Activated T-helper 2 cell treated with anti-CD3 and anti-CD28 coated beads, Interferon-gamma antibody, Interleukin-2, Interleukin-4, amounts not matched to agents 10 μg/mL and 5 μg/mL and 100 μg/mL, durations not matched to agents 14 hours and 24 hours and 36 hours (primary cell): Measurements from ENCODE around the gene TRAPPC3. TPM values are rescaled to one million over a fixed set of nuclear protein-coding genes. Genes with fewer than 3 reads are reported as not detected.
"Not testable (repeated sequence)": the region's sequence is repeated elsewhere in the genome, so short reads cannot be mapped to it uniquely, and the experiment has no call there.

ENCODE experiments used
- DNase-seq: peaks from one replicate; pipeline ENCODE4 v3.0.0; 2021; ENCODE audit warnings: low spot score
- H3K27ac Mint-ChIP-seq: one replicate; pipeline ENCODE4 v1.8.0; 2021; ENCODE audit warnings: mixed read lengths
- H3K27me3 Mint-ChIP-seq: one replicate; pipeline ENCODE4 v1.8.0; 2021; ENCODE audit warnings: low read depth, mixed read lengths
- H3K36me3 Mint-ChIP-seq: one replicate; pipeline ENCODE4 v1.8.0; 2021; ENCODE audit warnings: low read depth, mixed read lengths
- H3K4me1 Mint-ChIP-seq: one replicate; pipeline ENCODE4 v1.8.0; 2021; ENCODE audit warnings: low read depth, mixed read lengths
- H3K4me3 Mint-ChIP-seq: one replicate; pipeline ENCODE4 v1.8.0; 2021; ENCODE audit warnings: low read depth, mild to moderate bottlenecking, moderate library complexity, mixed read lengths
- H3K9me3 Mint-ChIP-seq: one replicate; pipeline ENCODE4 v1.8.0; 2021; ENCODE audit warnings: mixed read lengths
- intact Hi-C: fragments of 100-400 bp; cut with micrococcal nuclease; formaldehyde crosslinking; loops from one replicate; pipeline ENCODE4 v1.15.1; 2023
- total RNA-seq: library from RNA; stranded (reverse); gene quantifications from 2 replicates; pipeline ENCODE4 v1.2.3, GENCODE V29; 2022

Gene TRAPPC3
- 68.4 and 71.5 TPM in 2 replicates for total RNA-seq

GRCh38 chr1:36149237-36149972 lies at the start of gene TRAPPC3:
Gene TRAPPC3 (minus strand): TSS chr1:36149486. CDS start chr1:36149378, 108 bp downstream.
- peaks cover 3% of the 10 kb centered on the region for H3K9me3 Mint-ChIP-seq
- peaks cover 15% of the 10 kb centered on the region for H3K36me3 Mint-ChIP-seq
- H3K27ac Mint-ChIP-seq = peak within 1 kb of the TSS; percentile 94
- H3K4me1 Mint-ChIP-seq = peaks cover 50% of the 10 kb centered on the region
- peak; percentile 99 for DNase-seq
- H3K4me3 Mint-ChIP-seq = peak within 1 kb of the TSS; percentile 92
- H3K27me3 Mint-ChIP-seq = no peaks in the 10 kb centered on the region
- intact Hi-C loops = loop anchor here (1.0 to 2.0 kb wide), 6 partner anchors 12 to 157 kb away; partner anchors contain the start of genes SH3D21 and THRAP3

DNA sequence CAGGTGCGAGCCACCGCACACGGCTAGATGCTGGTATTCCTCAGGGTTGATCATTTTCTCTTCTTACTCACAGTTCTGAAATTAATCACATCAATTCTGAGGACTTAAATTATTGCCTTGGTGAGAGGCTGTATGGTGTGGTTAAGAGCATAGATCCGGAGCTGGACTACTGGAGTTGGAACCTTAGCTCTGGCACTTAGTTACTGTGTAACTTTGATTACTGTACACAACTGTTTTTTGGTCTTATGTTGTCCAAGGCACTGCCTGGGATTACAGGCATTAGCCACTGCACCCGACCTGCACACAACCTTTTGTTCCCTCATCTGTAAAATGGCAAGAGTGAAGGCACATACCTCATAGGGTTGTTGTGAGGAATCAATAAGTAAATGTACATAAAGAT lies 49.4 kb upstream of the TRAPPC3 start:
- Mint-ChIP-seq H3K27ac (no peak overlapping the region), H3K4me3 (no peak overlapping the region), H3K27me3 (peaks cover 4% of the 10 kb centered on the region), H3K4me1 (no peaks in the 10 kb centered on the region), H3K9me3 (no peaks in the 10 kb centered on the region), H3K36me3 (no peaks in the 10 kb centered on the region)
- intact Hi-C loops = no loop called here
- DNase-seq = no peak

- H3K36me3 Mint-ChIP-seq, H3K9me3 Mint-ChIP-seq, H3K4me1 Mint-ChIP-seq, H3K27ac Mint-ChIP-seq, H3K4me3 Mint-ChIP-seq, H3K27me3 Mint-ChIP-seq, DNase-seq, intact Hi-C loops: not testable (repeated sequence)
Measured at GRCh38 chr1:36196805-36197204, 47.5 kb upstream of the TRAPPC3 start.

DNA sequence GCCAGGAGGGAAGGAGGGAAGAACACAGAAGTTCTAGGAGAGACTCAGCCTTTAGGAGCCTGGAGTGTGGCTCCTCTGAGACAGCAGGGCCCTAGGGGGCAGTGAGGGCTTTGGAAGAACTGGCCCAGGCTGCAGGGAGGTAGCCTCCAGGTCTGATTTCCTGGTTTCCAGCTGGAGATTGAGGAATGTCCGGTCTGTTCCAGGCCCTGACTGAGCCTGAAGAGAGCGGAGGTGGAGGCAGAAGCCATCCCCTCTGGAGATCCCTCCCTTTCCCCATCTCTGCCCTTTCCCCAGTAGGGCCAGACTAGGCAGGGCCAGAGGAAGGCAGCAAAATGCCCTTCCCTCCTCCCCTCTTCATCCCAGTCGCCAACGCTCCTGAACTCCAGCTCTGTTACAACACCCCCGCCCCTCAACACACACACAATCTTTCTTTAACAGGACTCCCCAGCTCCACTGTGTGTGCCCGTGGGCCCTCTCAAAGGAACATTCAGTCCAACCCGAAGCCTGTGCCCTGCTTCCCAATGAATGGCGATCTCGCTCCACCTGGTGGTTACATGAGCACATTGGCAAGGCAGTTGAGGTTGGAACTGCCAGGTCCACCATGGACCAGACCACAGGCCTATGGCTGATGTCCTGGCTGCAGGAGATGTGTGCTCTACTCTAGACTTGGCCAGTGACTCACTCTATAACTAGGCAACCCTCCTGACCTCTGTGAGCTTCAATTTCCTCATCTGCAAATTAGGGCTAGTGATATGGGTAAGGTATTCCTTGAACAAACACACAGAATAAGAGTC lies 38.7 kb upstream of the TRAPPC3 start:
- H3K9me3 Mint-ChIP-seq = no peaks in the 10 kb centered on the region
- H3K27ac Mint-ChIP-seq = peak overlapping the region; percentile 70
- H3K27me3 Mint-ChIP-seq = no peaks in the 10 kb centered on the region

GRCh38 chr1:36183309-36183856 lies 34.1 kb upstream of the TRAPPC3 start:
- intact Hi-C loops = no loop called here
- Mint-ChIP-seq H3K27me3 (no peaks in the 10 kb centered on the region), H3K9me3 (no peaks in the 10 kb centered on the region), H3K36me3 (peaks cover 27% of the 10 kb centered on the region), H3K4me1 (peaks cover 5% of the 10 kb centered on the region), H3K4me3 (no peak overlapping the region), H3K27ac (no peak overlapping the region)
- DNase-seq = no peak

More for the DNA sequence above, 38.7 kb upstream of the TRAPPC3 start:
- Mint-ChIP-seq H3K36me3 (no peaks in the 10 kb centered on the region), H3K4me3 (no peak overlapping the region), H3K4me1 (peaks cover 5% of the 10 kb centered on the region)
- intact Hi-C loops = loop anchor here (1.0 to 5.0 kb wide), 4 partner anchors 34 to 97 kb away; partner anchors contain the start of genes THRAP3 and TRAPPC3
- peak; percentile 69 for DNase-seq

DNA sequence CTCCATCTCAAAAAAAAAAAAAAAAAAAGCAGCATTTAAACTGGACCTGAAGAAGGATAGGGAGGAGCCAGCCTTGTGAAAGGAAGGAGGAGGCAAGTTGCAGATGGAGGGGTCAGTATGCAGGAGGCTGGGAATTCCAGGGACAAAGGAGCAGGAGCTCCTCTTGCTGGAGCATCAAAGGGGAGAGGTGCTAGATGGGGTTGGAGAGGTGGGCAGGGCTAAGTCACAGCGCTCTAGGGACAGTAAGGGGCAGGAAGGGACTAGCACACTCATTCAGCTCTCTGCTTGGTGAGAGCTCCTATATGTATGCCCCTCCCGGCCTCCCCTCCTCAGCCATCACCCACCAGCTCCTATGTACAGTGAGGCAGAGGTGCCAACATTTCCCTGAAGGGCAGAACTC lies 33.4 kb upstream of the TRAPPC3 start:
- Mint-ChIP-seq H3K36me3 (peaks cover 30% of the 10 kb centered on the region), H3K9me3 (no peaks in the 10 kb centered on the region), H3K4me1 (peaks cover 2% of the 10 kb centered on the region), H3K27ac (no peak overlapping the region), H3K27me3 (no peaks in the 10 kb centered on the region), H3K4me3 (no peak overlapping the region)
- intact Hi-C loops = no loop called here
- DNase-seq = no peak

GRCh38 chr1:36179220-36179600 lies 29.9 kb upstream of the TRAPPC3 start:
- H3K9me3 Mint-ChIP-seq = no peaks in the 10 kb centered on the region
- H3K27ac Mint-ChIP-seq = no peak overlapping the region
- no peaks in the 10 kb centered on the region for H3K4me1 Mint-ChIP-seq
- H3K4me3 Mint-ChIP-seq = no peak overlapping the region
- peaks cover 58% of the 10 kb centered on the region for H3K36me3 Mint-ChIP-seq
- intact Hi-C loops = no loop called here
- H3K27me3 Mint-ChIP-seq = no peaks in the 10 kb centered on the region
- no peak for DNase-seq

- peaks cover 64% of the 10 kb centered on the region for H3K36me3 Mint-ChIP-seq
- intact Hi-C loops = no loop called here
Measured at GRCh38 chr1:36178471-36179219, 29.4 kb upstream of the TRAPPC3 start.

GRCh38 chr1:36177589-36178431 lies 28.5 kb upstream of the TRAPPC3 start:
- no peaks in the 10 kb centered on the region for H3K4me1 Mint-ChIP-seq
- H3K27ac Mint-ChIP-seq = no peak overlapping the region
- peaks cover 71% of the 10 kb centered on the region for H3K36me3 Mint-ChIP-seq
- no peak overlapping the region for H3K4me3 Mint-ChIP-seq
- H3K9me3 Mint-ChIP-seq = no peaks in the 10 kb centered on the region
- intact Hi-C loops = no loop called here
- no peaks in the 10 kb centered on the region for H3K27me3 Mint-ChIP-seq
- DNase-seq = no peak

More at GRCh38 chr1:36178471-36179219, 29.4 kb upstream of the TRAPPC3 start:
- no peak for DNase-seq
- H3K4me3 Mint-ChIP-seq = no peak overlapping the region
- no peaks in the 10 kb centered on the region for H3K4me1 Mint-ChIP-seq
- H3K9me3 Mint-ChIP-seq = no peaks in the 10 kb centered on the region
- H3K27ac Mint-ChIP-seq = no peak overlapping the region
- no peaks in the 10 kb centered on the region for H3K27me3 Mint-ChIP-seq

- Mint-ChIP-seq H3K36me3 (peaks cover 81% of the 10 kb centered on the region), H3K4me1 (no peaks in the 10 kb centered on the region), H3K4me3 (no peak overlapping the region), H3K27me3 (no peaks in the 10 kb centered on the region), H3K27ac (no peak overlapping the region), H3K9me3 (no peaks in the 10 kb centered on the region)
- DNase-seq = no peak
- intact Hi-C loops = no loop called here
Measured at GRCh38 chr1:36176106-36176949, 27.0 kb upstream of the TRAPPC3 start.
